Stimulated activated effector memory CD8-positive, alpha-beta T cell treated with anti-CD3 and anti-CD28 coated beads, Interleukin-12 subunit alpha, Interleukin-12 subunit beta, amount 100 ng/mL, for 72 hours (primary cell): ENCODE results near the gene ASB13.

ENCODE experiments used
- ATAC-seq: fragments of 150-1000 bp; cut with Tn5 transposase; 2 replicates; pipeline ENCODE4 v1.10.0; 2021
- DNase-seq, 2 donors: peaks; one replicate each; pipeline ENCODE4 v3.0.0; 2021 to 2022; ENCODE audit warnings: low spot score in 2 of 2
- H3K27ac Mint-ChIP-seq: one replicate; pipeline ENCODE4 v1.8.0; 2022; ENCODE audit warnings: mild to moderate bottlenecking, mixed read lengths
- H3K36me3 Mint-ChIP-seq: one replicate; pipeline ENCODE4 v1.8.0; 2022; ENCODE audit warnings: mild to moderate bottlenecking, mixed read lengths
- H3K4me1 Mint-ChIP-seq: one replicate; pipeline ENCODE4 v1.8.0; 2022; ENCODE audit warnings: mixed read lengths
- H3K4me3 Mint-ChIP-seq: one replicate; pipeline ENCODE4 v1.8.0; 2022; ENCODE audit warnings: mild to moderate bottlenecking, mixed read lengths
- H3K9me3 Mint-ChIP-seq: one replicate; pipeline ENCODE4 v1.8.0; 2022; ENCODE audit warnings: mixed read lengths

ASB13 gene

GRCh38 chr10:5666008-5666840 is at the start of gene ASB13:
ASB13 (minus strand) TSS chr10:5666595; CDS start chr10:5666551, 44 bp downstream.
- no peaks in the 10 kb centered on the region for H3K9me3 Mint-ChIP-seq
- peaks cover 12% of the 10 kb centered on the region for H3K4me1 Mint-ChIP-seq
- H3K36me3 Mint-ChIP-seq: no peaks in the 10 kb centered on the region
- DNase-seq: peak; percentile 20 to 55
- peak within 1 kb of the TSS; percentile 45 for H3K27ac Mint-ChIP-seq
- H3K4me3 Mint-ChIP-seq: peak within 1 kb of the TSS; percentile 77
- ATAC-seq: peak; percentile 86

- DNase-seq (no peak), ATAC-seq (no peak)
- Mint-ChIP-seq H3K27ac (peak overlapping the region; percentile 15), H3K9me3 (no peaks in the 10 kb centered on the region), H3K36me3 (no peaks in the 10 kb centered on the region), H3K4me3 (peak overlapping the region; percentile 53), H3K4me1 (peaks cover 53% of the 10 kb centered on the region)
Measured at GRCh38 chr10:5711642-5712041, 45.2 kb upstream of the ASB13 start.

GRCh38 chr10:5710859-5711258 is 44.5 kb upstream of the ASB13 start:
- Mint-ChIP-seq H3K4me1 (peaks cover 53% of the 10 kb centered on the region), H3K27ac (peak overlapping the region; percentile 15), H3K4me3 (peak overlapping the region; percentile 53), H3K9me3 (no peaks in the 10 kb centered on the region), H3K36me3 (no peaks in the 10 kb centered on the region)
- ATAC-seq: no peak
- DNase-seq: no peak

- Mint-ChIP-seq H3K36me3 (no peaks in the 10 kb centered on the region), H3K4me3 (no peak overlapping the region), H3K9me3 (no peaks in the 10 kb centered on the region), H3K4me1 (peaks cover 56% of the 10 kb centered on the region), H3K27ac (no peak overlapping the region)
- ATAC-seq: no peak
- DNase-seq: no peak
Measured at GRCh38 chr10:5709865-5710264, 43.5 kb upstream of the ASB13 start.

- H3K27ac Mint-ChIP-seq: peak overlapping the region; percentile 9
- H3K9me3 Mint-ChIP-seq: no peaks in the 10 kb centered on the region
- peak overlapping the region; percentile 16 for H3K4me3 Mint-ChIP-seq
- no peaks in the 10 kb centered on the region for H3K36me3 Mint-ChIP-seq
- DNase-seq (no peak), ATAC-seq (no peak)
- H3K4me1 Mint-ChIP-seq: peaks cover 57% of the 10 kb centered on the region
Measured at GRCh38 chr10:5708356-5708755, 42.0 kb upstream of the ASB13 start.

GRCh38 chr10:5698062-5698461 is 31.7 kb upstream of the ASB13 start:
- Mint-ChIP-seq H3K36me3 (no peaks in the 10 kb centered on the region), H3K4me3 (no peak overlapping the region), H3K4me1 (peaks cover 25% of the 10 kb centered on the region), H3K27ac (no peak overlapping the region), H3K9me3 (no peaks in the 10 kb centered on the region)
- ATAC-seq (no peak), DNase-seq (no peak)

GRCh38 chr10:5697342-5697741 is 30.9 kb upstream of the ASB13 start:
- H3K4me3 Mint-ChIP-seq: no peak overlapping the region
- no peaks in the 10 kb centered on the region for H3K36me3 Mint-ChIP-seq
- ATAC-seq (no peak), DNase-seq (no peak)
- H3K9me3 Mint-ChIP-seq: no peaks in the 10 kb centered on the region
- H3K27ac Mint-ChIP-seq: no peak overlapping the region
- peaks cover 30% of the 10 kb centered on the region for H3K4me1 Mint-ChIP-seq

GRCh38 chr10:5694573-5694972 is 28.2 kb upstream of the ASB13 start:
- H3K27ac Mint-ChIP-seq: no peak overlapping the region
- no peak overlapping the region for H3K4me3 Mint-ChIP-seq
- peaks cover 38% of the 10 kb centered on the region for H3K4me1 Mint-ChIP-seq
- DNase-seq (no peak), ATAC-seq (no peak)
- H3K36me3 Mint-ChIP-seq: peaks cover 8% of the 10 kb centered on the region
- H3K9me3 Mint-ChIP-seq: no peaks in the 10 kb centered on the region

- H3K36me3 Mint-ChIP-seq: peaks cover 13% of the 10 kb centered on the region
- DNase-seq (peak; percentile 55 to 78), ATAC-seq (peak; percentile 93)
- no peaks in the 10 kb centered on the region for H3K9me3 Mint-ChIP-seq
- peak overlapping the region; percentile 75 for H3K4me3 Mint-ChIP-seq
- peaks cover 47% of the 10 kb centered on the region for H3K4me1 Mint-ChIP-seq
- peak overlapping the region; percentile 81 for H3K27ac Mint-ChIP-seq
Measured at GRCh38 chr10:5692461-5693358, 26.3 kb upstream of the ASB13 start.

- H3K4me3 Mint-ChIP-seq: peak overlapping the region; percentile 75
- peaks cover 44% of the 10 kb centered on the region for H3K4me1 Mint-ChIP-seq
- H3K27ac Mint-ChIP-seq: no peak overlapping the region
- peaks cover 13% of the 10 kb centered on the region for H3K36me3 Mint-ChIP-seq
- no peak for ATAC-seq
- H3K9me3 Mint-ChIP-seq: no peaks in the 10 kb centered on the region
- DNase-seq: no peak
Measured at GRCh38 chr10:5691786-5692185, 25.4 kb upstream of the ASB13 start.

- no peak for ATAC-seq
- DNase-seq: no peak
- H3K4me1 Mint-ChIP-seq: peaks cover 50% of the 10 kb centered on the region
- peak overlapping the region; percentile 6 for H3K27ac Mint-ChIP-seq
- no peak overlapping the region for H3K4me3 Mint-ChIP-seq
- peaks cover 34% of the 10 kb centered on the region for H3K36me3 Mint-ChIP-seq
- no peaks in the 10 kb centered on the region for H3K9me3 Mint-ChIP-seq
Measured at GRCh38 chr10:5688587-5688986, 22.2 kb upstream of the ASB13 start.

- no peak for DNase-seq
- Mint-ChIP-seq H3K4me1 (peaks cover 50% of the 10 kb centered on the region), H3K36me3 (peaks cover 34% of the 10 kb centered on the region), H3K9me3 (no peaks in the 10 kb centered on the region), H3K27ac (peak overlapping the region; percentile 97), H3K4me3 (peak overlapping the region; percentile 93)
- ATAC-seq: no peak
Measured at GRCh38 chr10:5685764-5686240, 19.4 kb upstream of the ASB13 start.

GRCh38 chr10:5684971-5685763 is 18.8 kb upstream of the ASB13 start:
- peak overlapping the region; percentile 93 for H3K4me3 Mint-ChIP-seq
- peaks cover 50% of the 10 kb centered on the region for H3K4me1 Mint-ChIP-seq
- peak overlapping the region; percentile 97 for H3K27ac Mint-ChIP-seq
- peak; percentile 58 to 84 for DNase-seq
- peak; percentile 83 for ATAC-seq
- no peaks in the 10 kb centered on the region for H3K9me3 Mint-ChIP-seq
- H3K36me3 Mint-ChIP-seq: peaks cover 32% of the 10 kb centered on the region

GRCh38 chr10:5684318-5684970 is 18.0 kb upstream of the ASB13 start, which contains the start of gene TASOR2:
TASOR2 (plus strand) TSS chr10:5684838; CDS start chr10:5720643, 35,805 bp downstream.
- ATAC-seq (peak; percentile 81), DNase-seq (peak; percentile 92 to 98)
- Mint-ChIP-seq H3K36me3 (peaks cover 27% of the 10 kb centered on the region), H3K4me3 (peak within 1 kb of the TSS; percentile 93), H3K27ac (peak within 1 kb of the TSS; percentile 97), H3K9me3 (no peaks in the 10 kb centered on the region), H3K4me1 (peaks cover 50% of the 10 kb centered on the region)
